Esophagus muscularis mucosa (tissue), 3 donors: ENCODE results near the gene OTOG.

Source experiments
- POLR2A ChIP-seq: fragments of 450-650 bp; IDR thresholded peaks from one replicate; pipeline ENCODE4 v1.6.1; 2017; ENCODE audit warnings: antibody characterized with exemption, moderate library complexity, mild to moderate bottlenecking, low read depth
- POLR2AphosphoS5 ChIP-seq, 2 donors: sonication (generic); formaldehyde crosslinking; IDR thresholded peaks; one replicate each; pipeline ENCODE4 v1.6.1; 2017; ENCODE audit warnings: antibody characterized with exemption in 2 of 2
- TF ChIP-seq, protein P1 (sequence below), 3 experiments: fragments of 200-600 bp in 2 of 3; fragments of 450-650 bp in 1 of 3; sonication (generic) in 2 of 3; IDR thresholded peaks; one replicate each; pipeline ENCODE4 v1.5.1; 2017 to 2019; ENCODE audit warnings: antibody characterized with exemption in 3 of 3, mild to moderate bottlenecking in 2 of 3, moderate library complexity in 1 of 3

DNA sequence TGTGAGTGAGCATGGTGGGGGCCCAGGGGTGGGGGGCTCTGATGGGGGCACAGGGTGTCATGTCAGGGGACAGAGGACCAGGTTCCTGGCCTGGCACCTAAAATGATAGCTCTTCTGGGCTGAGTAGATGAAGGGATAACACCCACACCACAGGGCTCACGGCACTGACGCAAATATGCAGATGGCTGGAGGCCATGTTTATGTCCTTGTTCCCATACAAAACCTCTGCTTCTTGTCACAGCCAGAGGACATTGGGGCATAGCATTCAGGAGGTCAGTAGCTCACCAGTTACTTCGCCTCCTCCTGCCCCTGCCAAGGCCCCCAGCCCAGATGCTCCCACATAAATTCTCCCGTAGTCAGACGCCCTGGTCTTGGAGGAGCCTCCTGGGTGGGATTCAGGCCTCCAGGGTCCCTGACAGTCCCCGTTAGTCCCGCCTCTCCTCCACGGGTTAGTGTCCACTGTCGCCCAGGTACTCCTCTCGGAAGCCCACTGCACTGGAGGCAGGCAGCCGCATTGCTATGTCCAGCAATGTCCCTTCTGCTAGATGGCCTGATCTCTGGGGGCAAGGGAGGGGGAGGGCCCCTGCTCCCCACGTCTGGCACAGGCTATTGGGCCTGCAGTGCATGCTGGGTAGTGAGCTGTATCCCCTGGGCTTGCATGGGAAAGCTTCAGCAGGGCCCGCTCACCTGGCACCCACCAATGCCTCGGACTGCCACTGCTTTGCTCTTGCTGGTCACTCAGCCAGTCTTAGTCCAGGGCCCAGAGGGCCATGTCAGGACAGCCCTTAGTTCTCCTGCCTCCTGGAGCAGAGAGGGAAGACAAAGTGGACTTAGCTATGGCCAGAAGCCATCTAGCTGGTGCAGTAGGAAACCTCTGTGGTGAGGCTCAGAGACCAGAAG, 96.7 kb downstream of the OTOG start:
- TF ChIP-seq POLR2A, result no peak
- TF ChIP-seq, protein P1, sequence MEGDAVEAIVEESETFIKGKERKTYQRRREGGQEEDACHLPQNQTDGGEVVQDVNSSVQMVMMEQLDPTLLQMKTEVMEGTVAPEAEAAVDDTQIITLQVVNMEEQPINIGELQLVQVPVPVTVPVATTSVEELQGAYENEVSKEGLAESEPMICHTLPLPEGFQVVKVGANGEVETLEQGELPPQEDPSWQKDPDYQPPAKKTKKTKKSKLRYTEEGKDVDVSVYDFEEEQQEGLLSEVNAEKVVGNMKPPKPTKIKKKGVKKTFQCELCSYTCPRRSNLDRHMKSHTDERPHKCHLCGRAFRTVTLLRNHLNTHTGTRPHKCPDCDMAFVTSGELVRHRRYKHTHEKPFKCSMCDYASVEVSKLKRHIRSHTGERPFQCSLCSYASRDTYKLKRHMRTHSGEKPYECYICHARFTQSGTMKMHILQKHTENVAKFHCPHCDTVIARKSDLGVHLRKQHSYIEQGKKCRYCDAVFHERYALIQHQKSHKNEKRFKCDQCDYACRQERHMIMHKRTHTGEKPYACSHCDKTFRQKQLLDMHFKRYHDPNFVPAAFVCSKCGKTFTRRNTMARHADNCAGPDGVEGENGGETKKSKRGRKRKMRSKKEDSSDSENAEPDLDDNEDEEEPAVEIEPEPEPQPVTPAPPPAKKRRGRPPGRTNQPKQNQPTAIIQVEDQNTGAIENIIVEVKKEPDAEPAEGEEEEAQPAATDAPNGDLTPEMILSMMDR (IDR thresholded peaks at IDR 0.05), result no peak
- TF ChIP-seq POLR2AphosphoS5 (IDR thresholded peaks at IDR 0.05), result no peak
